ENCODE data around the gene EGFL8.

DNA sequence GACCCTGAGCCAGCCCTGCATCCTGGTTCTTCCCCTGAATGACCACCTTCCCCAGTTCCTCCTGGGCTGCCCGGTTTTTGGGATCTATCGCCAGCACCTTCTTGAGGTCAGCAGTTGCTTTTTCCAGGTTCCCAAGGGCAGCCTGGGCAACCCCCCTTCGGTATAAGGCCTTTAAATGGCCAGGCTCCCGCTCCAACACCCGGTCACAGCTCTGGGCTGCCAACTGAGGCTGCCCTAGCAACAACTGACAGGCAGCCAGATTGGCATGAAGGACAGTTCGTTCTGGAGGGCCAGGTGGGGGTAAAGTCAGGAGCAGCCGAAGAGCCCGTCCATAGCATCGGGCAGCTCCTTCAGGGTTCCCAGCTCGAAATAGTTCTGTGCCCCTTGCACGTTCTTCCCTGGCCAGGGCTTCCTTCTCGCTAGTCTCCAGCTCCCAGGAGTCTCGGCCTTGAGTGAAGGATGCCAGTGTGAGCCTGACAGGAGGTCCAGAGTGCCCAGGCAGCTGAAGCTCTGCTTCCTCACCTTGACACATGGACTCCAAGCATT is 35.6 kb upstream of the EGFL8 start:
- TF ChIP-seq, protein P1, sequence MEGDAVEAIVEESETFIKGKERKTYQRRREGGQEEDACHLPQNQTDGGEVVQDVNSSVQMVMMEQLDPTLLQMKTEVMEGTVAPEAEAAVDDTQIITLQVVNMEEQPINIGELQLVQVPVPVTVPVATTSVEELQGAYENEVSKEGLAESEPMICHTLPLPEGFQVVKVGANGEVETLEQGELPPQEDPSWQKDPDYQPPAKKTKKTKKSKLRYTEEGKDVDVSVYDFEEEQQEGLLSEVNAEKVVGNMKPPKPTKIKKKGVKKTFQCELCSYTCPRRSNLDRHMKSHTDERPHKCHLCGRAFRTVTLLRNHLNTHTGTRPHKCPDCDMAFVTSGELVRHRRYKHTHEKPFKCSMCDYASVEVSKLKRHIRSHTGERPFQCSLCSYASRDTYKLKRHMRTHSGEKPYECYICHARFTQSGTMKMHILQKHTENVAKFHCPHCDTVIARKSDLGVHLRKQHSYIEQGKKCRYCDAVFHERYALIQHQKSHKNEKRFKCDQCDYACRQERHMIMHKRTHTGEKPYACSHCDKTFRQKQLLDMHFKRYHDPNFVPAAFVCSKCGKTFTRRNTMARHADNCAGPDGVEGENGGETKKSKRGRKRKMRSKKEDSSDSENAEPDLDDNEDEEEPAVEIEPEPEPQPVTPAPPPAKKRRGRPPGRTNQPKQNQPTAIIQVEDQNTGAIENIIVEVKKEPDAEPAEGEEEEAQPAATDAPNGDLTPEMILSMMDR (IDR thresholded peaks at IDR 0.05), result no peak
- no peak for TF ChIP-seq POLR2A (IDR thresholded peaks at IDR 0.05)

Data from ovary (tissue), 3 donors.